Panc1 (cell line): ENCODE results near the gene DHDH. TPM values are rescaled to one million over a fixed set of nuclear protein-coding genes. Genes with fewer than 3 reads are reported as not detected.

Experiments
- ATAC-seq: fragments of 200-7000 bp; cut with Tn5 transposase; 2 replicates; pipeline ENCODE4 v1.9.1; 2020; ENCODE audit warnings: mild to moderate bottlenecking, moderate library complexity
- BruUV-seq: library from RNA; stranded (reverse); fragments of 400-500 nt; replicated peaks from 2 replicates; lab custom pipeline; 2021; lab: Mats Ljungman, UMichigan
- CTCF ChIA-PET: fragments of 300-600 bp; sonication (Branson Sonifier 250); formaldehyde crosslinking; loops from one replicate; lab custom pipeline; 2022; ENCODE audit warnings: antibody characterized with exemption; lab: Charles Lee
- POLR2A ChIA-PET: fragments of 300-600 bp; sonication (Branson Sonifier 250); formaldehyde crosslinking; loops from one replicate; lab custom pipeline; 2022; ENCODE audit warnings: antibody characterized with exemption; lab: Charles Lee
- DNase-seq: peaks from one replicate; pipeline ENCODE4 v3.0.0-alpha.2; 2010; ENCODE audit warnings: low read depth, low spot score
- H3K27ac ChIP-seq: 2 replicates; pipeline ENCODE4 v1.5.1; 2011; ENCODE audit warnings: mild to moderate bottlenecking, low read length, inconsistent platforms
- H3K27me3 ChIP-seq: fragments of 200-500 bp; sonication (Bioruptor generic); 2 replicates; pipeline ENCODE4 v1.6.0; 2014; ENCODE audit warnings: low read length, inconsistent platforms; ENCODE audit not compliant: control insufficient read depth, insufficient read depth
- H3K36me3 ChIP-seq: fragments of 200-500 bp; sonication (Bioruptor generic); 2 replicates; pipeline ENCODE4 v1.5.1; 2014; ENCODE audit warnings: inconsistent platforms, mild to moderate bottlenecking, low read length, moderate library complexity; ENCODE audit not compliant: control insufficient read depth, insufficient read depth
- H3K4me1 ChIP-seq: 2 replicates; pipeline ENCODE4 v1.5.1; 2011; ENCODE audit warnings: inconsistent platforms, mild to moderate bottlenecking, low read length, moderate library complexity; ENCODE audit not compliant: control insufficient read depth, insufficient read depth
- H3K4me3 ChIP-seq, 2 experiments: 2 replicates each; pipeline ENCODE4 v1.5.1; 2011 to 2012; ENCODE audit warnings: low read depth in 2 of 2, low read length in 2 of 2, mild to moderate bottlenecking in 2 of 2, inconsistent platforms in 1 of 2, moderate library complexity in 1 of 2
- H3K9me3 ChIP-seq: fragments of 200-500 bp; sonication (Bioruptor generic); 2 replicates; pipeline ENCODE4 v1.5.1; 2014; ENCODE audit warnings: low read depth, mild to moderate bottlenecking, inconsistent platforms, low read length, moderate library complexity; ENCODE audit not compliant: control insufficient read depth, insufficient read depth
- CTCF ChIP-seq: fragments of 450-650 bp; IDR thresholded peaks from 2 replicates; pipeline ENCODE4 v1.5.1; 2017; ENCODE audit warnings: mild to moderate bottlenecking
- POLR2AphosphoS5 ChIP-seq: IDR thresholded peaks from 2 replicates; pipeline ENCODE4 v1.6.1; 2012; ENCODE audit warnings: mild to moderate bottlenecking, low read depth, low read length, moderate library complexity
- SIN3A ChIP-seq: IDR thresholded peaks from 2 replicates; pipeline ENCODE4 v1.6.1; 2012; ENCODE audit warnings: low read depth, mild to moderate bottlenecking, low read length, moderate library complexity, borderline replicate concordance; ENCODE audit not compliant: insufficient read depth
- TCF7L2 ChIP-seq: IDR thresholded peaks from 2 replicates; pipeline ENCODE4 v1.6.1; 2011; ENCODE audit warnings: mild to moderate bottlenecking, low read depth, low read length, inconsistent platforms
- in situ Hi-C: cut with HindIII; loops from 2 replicates; pipeline ENCODE4 v1.10.0; 2016; ENCODE audit warnings: low sequenced_read_pairs, low pct_unique_long_range_greater_than_20kb
- intact Hi-C: fragments of 100-400 bp; cut with micrococcal nuclease; formaldehyde crosslinking; loops from one replicate; pipeline ENCODE4 v1.10.0; 2022; ENCODE audit not compliant: unreplicated experiment
- total RNA-seq: library from RNA; stranded (reverse); gene quantifications from one replicate; pipeline ENCODE4 v1.2.1, GENCODE V29; 2021; ENCODE audit not compliant: unreplicated experiment
- TF ChIP-seq, protein P1 (sequence below), 2 experiments: IDR thresholded peaks; 2 replicates each; pipeline ENCODE4 v1.6.1; 2011 to 2012; ENCODE audit warnings: low read depth in 2 of 2, control low read depth in 1 of 2, low read length in 1 of 2, mild to moderate bottlenecking in 1 of 2, moderate library complexity in 1 of 2; ENCODE audit not compliant: insufficient read depth in 1 of 2

Gene DHDH
- total RNA-seq, 1 experiment from 2014 or later = 0.85 TPM

GRCh38 chr19:48945817-48946216 lies 12.3 kb downstream of the DHDH start:
- ChIA-PET POLR2A (no interaction called here), CTCF (no interaction called here)
- Histone ChIP-seq H3K9me3 (no peaks in the 10 kb centered on the region; the same call in 1 of the 2 replicates), H3K4me3 (no peak overlapping the region), H3K36me3 (no peaks in the 10 kb centered on the region), H3K27me3 (no peaks in the 10 kb centered on the region), H3K27ac (no peak overlapping the region), H3K4me1 (no peaks in the 10 kb centered on the region)
- in situ Hi-C loops = no loop called here
- no TSS peak for BruUV-seq
- intact Hi-C loops = no loop called here
- ATAC-seq (no peak), DNase-seq (no peak)
- no peak for TF ChIP-seq TCF7L2
- TF ChIP-seq, protein P1, sequence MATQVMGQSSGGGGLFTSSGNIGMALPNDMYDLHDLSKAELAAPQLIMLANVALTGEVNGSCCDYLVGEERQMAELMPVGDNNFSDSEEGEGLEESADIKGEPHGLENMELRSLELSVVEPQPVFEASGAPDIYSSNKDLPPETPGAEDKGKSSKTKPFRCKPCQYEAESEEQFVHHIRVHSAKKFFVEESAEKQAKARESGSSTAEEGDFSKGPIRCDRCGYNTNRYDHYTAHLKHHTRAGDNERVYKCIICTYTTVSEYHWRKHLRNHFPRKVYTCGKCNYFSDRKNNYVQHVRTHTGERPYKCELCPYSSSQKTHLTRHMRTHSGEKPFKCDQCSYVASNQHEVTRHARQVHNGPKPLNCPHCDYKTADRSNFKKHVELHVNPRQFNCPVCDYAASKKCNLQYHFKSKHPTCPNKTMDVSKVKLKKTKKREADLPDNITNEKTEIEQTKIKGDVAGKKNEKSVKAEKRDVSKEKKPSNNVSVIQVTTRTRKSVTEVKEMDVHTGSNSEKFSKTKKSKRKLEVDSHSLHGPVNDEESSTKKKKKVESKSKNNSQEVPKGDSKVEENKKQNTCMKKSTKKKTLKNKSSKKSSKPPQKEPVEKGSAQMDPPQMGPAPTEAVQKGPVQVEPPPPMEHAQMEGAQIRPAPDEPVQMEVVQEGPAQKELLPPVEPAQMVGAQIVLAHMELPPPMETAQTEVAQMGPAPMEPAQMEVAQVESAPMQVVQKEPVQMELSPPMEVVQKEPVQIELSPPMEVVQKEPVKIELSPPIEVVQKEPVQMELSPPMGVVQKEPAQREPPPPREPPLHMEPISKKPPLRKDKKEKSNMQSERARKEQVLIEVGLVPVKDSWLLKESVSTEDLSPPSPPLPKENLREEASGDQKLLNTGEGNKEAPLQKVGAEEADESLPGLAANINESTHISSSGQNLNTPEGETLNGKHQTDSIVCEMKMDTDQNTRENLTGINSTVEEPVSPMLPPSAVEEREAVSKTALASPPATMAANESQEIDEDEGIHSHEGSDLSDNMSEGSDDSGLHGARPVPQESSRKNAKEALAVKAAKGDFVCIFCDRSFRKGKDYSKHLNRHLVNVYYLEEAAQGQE (IDR thresholded peaks at IDR 0.05; ENCODE audit: insufficient read depth in 1 of 2, low read depth in 2 of 2, low read length in 1 of 2) = no peak
- TF ChIP-seq CTCF = no peak
- no peak for TF ChIP-seq POLR2AphosphoS5
- no peak for TF ChIP-seq SIN3A

DNA sequence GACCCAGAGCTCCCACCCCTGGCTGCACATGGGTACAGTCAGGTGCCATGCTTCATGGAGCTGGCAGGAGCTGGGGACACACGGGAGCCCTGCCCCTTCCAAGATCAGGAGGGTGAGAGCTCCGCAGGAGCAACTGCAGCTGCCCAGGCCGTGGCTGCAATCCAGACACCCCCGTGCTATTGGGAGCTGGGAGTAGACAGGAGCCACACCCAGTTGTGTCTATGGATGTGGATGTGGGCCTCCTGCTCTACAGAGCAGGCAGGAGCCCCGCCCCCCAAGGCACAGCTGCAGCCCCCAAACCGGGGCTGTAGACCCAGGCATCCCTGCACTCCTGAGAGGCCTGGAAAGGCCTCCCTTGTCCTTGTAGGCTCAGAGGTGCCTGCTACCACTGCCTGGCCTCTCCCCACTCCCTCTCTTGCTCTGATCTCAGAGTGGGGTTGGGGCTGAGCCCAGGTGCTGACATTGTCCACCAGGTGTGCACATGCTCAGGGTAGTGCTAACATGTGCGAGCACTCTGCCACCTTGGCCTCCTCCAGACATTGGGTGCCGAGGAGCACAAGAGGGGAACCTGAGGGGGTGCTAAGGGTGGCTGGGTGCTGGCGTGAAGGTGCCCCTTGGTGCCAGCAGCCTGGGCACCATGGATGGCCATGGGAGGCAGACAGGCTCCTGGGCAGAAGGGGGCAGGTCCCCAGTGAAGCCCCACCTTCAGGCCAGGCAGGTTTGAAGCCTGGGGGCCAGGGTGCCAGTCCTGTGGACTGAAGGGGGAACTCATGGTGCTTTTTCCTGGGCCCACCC lies 13.2 kb downstream of the DHDH start:
- in situ Hi-C loops = no loop called here
- Histone ChIP-seq H3K4me3 (no peak overlapping the region), H3K27ac (no peak overlapping the region), H3K9me3 (no peaks in the 10 kb centered on the region), H3K4me1 (no peaks in the 10 kb centered on the region), H3K27me3 (no peaks in the 10 kb centered on the region), H3K36me3 (no peaks in the 10 kb centered on the region)
- TF ChIP-seq TCF7L2 (no peak), SIN3A (no peak), CTCF (no peak)
- TF ChIP-seq, protein P1 (IDR thresholded peaks at IDR 0.05; ENCODE audit: insufficient read depth in 1 of 2, low read depth in 2 of 2, low read length in 1 of 2) = no peak
- no TSS peak for BruUV-seq
- DNase-seq (no peak), ATAC-seq (no peak)
- CTCF ChIA-PET = no interaction called here
- intact Hi-C loops = no loop called here
- POLR2A ChIA-PET = no interaction called here
